ENCODE data around the gene MC1R.
"Not testable (repeated sequence)": the region's sequence is repeated elsewhere in the genome, so short reads cannot be mapped to it uniquely, and the experiment has no call there.

Gene MC1R

DNA sequence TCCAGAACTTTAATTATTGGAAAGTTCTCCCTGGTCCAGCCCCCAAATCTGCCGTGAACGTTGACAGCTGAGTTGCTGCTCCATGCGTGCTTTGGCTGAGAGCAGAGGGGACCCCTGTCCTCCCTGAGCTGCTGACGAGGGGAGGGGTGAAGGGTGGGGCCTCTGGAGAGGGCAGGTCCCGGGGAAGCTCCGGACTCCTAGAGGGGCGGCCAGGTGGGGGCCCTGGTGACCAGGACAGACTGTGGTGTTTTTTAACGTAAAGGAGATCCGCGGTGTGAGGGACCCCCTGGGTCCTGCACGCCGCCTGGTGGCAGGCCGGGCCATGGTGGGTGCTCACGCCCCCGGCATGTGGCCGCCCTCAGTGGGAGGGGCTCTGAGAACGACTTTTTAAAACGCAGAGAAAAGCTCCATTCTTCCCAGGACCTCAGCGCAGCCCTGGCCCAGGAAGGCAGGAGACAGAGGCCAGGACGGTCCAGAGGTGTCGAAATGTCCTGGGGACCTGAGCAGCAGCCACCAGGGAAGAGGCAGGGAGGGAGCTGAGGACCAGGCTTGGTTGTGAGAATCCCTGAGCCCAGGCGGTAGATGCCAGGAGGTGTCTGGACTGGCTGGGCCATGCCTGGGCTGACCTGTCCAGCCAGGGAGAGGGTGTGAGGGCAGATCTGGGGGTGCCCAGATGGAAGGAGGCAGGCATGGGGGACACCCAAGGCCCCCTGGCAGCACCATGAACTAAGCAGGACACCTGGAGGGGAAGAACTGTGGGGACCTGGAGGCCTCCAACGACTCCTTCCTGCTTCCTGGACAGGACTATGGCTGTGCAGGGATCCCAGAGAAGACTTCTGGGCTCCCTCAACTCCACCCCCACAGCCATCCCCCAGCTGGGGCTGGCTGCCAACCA lies at the start of gene MC1R:
MC1R (plus strand) TSS at position 410 of the 895 bp plus-strand sequence; CDS start at position 807, 397 bp downstream.
- DNase-seq, result peak; percentile 29

DNA sequence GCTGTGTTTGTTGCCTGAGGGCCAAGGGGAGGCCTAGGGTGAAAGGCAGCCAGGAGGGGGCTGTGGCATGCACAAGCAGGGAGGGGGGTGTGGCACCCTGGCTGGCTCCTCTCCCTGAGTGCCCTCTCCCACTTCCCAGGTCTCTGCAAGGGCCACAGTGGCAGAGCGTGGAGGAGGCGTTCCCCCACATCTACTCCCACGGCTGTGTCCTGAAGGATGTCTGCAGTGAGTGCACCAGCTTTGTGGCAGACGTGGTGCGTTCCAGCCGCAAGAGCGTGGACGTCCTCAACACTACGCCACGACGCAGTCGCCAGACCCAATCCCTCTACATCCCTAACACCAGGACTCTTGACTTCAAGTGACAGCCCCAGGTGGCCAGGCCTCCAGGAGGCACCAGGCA lies 48.8 kb upstream of the MC1R start:
- DNase-seq, result no peak

DNA sequence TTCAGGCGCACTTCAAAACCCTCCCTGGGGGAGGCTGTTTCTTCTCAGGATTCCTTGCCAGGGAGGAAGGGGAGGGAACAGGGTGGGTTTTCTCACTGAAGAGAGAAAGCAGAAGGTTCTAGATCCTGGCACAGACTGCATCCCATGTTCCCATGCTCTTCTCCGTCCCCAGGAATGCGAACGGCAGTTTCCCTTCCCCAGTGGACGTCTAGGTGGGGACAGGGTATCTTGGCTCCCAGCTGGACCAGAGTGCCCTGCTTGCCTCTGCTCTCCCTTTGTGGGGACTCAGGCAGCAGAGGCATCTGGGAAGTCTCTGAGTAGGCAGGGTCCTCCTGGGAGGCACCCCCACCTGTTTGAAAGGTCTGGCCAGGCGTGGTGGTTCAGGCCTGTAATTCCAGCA lies 48.2 kb upstream of the MC1R start:
- no peak for DNase-seq

DNA sequence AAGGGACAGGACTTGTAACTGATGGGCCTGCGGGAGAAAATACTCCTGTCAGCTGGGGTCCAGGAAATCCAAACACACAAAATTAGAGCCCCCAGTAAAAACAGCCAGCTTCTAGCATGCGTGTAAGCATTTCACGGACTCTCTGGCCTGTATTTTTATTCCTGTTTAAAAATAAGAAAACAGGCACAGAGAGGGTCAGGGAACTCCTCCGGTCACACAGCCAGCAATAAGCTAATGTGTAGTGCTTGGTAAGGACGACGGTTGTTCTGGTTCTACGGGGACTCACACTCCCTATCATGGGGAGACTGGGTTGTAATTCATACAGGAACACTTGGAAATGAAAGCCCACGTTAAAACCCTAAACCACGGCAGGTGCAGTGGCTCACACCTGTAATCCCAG lies 46.8 kb upstream of the MC1R start:
- DNase-seq, result no peak

DNA sequence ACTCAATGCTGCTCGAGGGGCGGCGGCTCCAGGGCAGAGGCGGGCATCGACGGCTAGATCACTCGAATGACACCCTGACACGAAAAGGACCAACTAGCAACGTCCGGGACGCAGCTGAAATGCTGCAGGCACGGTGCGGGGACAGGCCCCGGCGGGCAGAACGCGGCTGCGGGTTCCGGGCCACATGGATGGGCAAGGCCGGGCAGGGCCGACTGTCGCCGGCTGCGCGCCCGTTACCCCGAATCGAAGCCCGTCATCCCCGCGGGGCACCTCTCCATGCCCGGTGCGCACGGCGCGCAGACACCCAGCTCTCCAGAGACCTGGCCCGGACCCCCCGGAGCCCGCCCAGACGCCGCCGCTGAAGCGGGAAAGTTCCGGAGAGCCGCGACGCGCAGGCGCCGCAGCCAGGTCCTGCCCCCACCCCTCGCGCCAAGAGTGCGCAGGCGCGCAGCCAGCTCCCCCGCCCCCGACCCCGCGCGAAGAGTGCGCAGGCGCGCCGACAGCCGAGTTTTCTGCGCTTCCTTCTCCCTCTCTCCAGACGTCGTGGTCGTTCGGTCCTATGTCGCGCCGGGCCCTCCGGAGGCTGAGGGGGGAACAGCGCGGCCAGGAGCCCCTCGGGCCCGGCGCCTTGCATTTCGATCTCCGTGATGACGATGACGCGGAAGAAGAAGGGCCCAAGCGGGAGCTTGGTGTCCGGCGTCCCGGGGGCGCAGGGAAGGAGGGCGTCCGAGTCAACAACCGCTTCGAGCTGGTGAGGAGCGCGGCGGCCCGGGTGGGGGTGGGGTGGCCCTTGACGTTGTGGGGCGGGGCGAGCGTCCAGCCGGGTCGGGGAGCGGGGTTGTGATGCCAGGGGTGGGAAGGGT lies 45.3 kb upstream of the MC1R start, which contains the start of gene TCF25:
TCF25 (plus strand) TSS at position 484 of the 863 bp plus-strand sequence; CDS start at position 560, 76 bp downstream.
- DNase-seq, result peak; percentile 92

DNA sequence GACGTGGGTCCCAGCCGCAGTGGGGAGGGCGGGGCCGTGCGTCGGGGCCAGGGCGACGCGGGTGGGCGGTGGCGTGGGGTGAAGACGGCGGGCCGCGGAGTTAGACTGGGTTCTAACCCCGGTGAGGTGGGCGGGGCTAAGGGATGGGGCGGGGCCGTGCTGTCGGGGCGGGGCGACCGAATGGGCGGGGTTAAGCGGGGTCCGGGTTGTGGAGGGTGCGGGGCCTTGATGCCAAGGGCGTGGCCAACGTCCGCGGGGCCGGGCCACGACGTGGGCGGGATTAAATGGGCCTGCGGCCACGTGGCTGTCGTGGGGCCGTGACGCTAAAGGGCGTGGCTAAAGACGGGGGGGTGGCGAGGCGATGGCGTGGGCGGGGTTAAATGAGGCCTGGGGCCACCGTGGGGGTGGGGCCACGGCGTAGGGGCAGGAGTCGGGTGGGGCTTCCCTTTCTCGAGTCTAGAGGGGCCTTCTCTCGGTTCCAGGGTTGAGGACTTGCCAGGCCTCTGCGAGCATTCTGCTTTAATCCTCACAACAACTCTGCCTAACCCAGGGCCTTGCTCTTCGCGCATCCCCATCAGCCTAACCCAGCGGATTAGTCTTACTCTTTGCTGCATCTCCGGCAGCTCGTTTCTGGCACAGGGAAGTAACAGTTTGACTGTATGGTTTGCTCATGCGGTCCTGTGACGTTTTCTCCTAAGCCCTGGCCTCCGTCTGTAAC lies 44.5 kb upstream of the MC1R start:
- DNase-seq, result peak; percentile 93

DNA sequence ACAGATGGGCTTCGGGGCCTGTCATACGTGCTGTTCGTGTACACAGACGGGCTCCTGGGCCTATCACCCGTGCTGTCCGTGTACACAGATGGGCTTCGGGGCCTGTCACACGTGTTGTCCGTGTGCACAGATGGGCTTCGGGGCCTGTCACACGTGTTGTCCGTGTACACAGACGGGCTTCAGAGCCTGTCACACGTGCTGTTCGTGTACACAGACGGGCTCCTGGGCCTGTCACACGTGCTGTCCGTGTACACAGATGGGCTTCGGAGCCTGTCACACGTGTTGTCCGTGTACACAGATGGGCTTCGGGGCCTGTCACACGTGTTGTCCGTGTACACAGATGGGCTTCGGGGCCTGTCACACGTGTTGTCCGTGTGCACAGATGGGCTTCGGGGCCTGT lies 39.5 kb upstream of the MC1R start:
- DNase-seq, result not testable (repeated sequence)

DNA sequence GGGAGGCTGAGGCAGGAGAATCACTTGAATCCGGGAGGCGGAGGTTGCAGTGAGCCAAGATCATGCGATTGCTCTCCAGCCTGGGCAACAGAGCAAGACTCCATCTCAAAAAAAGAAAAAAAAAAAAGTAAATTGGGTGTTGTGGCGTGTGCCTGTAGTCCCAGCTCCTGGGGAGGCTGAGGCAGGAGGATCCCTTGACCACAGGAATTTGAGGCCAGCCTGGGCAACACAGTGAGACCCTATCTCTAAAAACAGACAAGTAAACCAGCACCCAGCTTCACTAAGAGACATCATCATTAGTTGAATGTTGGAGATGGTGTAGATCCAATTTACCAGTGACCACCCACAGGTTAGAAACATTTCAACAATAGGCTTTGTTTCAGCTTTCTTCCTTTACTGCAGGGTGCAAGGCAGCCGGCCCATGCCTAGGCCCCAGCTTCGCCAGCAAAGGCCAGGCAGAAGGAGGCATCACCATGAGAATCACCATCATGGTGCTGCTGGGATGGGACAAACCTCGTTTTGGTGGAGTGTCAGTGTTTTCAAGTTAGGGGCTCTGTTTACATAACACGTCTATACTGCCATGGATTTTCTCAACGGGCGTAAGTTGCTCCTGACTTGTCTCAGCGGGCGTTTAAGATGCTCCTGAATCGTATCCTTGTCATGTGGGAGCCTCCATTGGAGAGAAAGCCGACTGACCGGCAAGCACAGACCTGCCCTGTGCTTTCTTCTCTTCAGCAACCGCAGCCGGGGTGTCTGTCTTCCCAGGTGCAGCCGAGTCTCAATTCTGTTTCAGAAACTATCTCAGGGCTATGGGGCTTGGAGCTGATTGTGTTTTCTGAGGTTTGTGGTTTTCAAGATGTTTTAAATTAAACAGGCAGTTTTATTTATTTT lies 37.9 kb upstream of the MC1R start:
- DNase-seq, result no peak

DNA sequence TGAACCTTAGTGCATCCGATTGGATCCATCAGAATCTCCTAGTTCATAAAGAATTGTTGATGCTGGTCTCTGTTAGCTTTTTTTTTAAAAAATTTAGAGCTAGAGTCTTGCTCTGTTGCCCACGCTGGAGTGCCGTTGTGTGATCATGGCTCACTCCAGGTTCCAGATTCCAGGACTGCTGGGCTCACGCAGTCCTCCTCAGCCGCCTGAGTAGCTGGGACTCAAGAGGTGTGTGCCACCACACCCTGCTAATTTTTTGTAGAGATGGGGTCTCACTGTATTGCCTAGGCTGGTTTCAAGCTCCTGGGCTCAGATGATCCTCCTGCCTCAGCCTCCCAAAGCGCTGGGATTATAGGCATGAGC lies 37.3 kb upstream of the MC1R start:
- no peak for DNase-seq

DNA sequence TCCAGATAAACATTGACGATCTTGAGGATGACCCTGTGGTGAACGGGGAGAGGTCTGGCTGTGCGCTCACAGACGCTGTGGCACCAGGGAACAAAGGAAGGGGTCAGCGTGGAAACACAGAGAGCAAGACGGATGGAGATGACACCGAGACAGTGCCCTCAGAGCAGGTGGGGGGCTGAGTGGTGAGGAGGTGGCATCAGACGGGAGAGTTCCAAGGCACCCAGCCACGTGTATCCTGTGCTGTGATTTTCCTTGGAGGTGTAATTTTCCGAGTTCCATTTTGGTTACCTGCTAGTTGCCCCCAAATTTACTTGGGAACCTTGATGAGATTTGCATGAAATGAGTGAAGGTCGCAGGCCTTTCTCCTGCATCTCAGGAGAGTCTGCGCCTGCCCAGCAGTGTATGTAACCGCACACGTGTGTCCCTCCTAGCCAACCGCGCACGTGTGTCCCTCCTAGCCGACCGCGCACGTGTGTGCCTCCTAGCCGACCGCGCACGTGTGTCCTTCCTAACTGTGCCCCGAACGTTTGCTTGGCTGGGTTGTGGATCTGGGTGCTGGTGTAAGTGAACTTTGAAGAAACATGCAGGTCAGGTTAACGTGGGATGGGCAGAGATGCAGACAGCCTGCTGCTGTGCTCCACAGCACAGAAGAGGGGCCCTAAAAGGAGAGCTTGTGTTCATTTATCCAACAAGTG lies 35.2 kb upstream of the MC1R start:
- no peak for DNase-seq

DNA sequence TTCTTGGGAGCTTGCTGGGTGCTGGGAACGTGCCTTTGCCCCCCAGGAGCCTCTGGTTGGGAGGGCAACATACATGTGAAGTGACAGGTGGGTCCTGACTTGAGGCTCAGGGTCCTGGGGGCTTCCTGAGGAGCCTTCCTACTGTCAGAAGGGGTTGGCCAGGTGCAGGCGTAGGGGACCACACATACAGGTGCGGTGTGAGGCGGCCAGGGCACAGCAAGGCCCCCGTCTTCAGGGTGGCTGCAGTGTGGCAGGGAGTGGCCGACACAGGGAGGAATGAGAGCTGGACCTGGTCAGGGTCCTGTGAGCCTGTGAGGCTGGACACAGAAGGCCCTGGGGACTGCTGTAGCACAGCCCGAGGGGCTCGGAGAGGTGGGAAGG lies 34.6 kb upstream of the MC1R start:
- DNase-seq, result no peak

DNA sequence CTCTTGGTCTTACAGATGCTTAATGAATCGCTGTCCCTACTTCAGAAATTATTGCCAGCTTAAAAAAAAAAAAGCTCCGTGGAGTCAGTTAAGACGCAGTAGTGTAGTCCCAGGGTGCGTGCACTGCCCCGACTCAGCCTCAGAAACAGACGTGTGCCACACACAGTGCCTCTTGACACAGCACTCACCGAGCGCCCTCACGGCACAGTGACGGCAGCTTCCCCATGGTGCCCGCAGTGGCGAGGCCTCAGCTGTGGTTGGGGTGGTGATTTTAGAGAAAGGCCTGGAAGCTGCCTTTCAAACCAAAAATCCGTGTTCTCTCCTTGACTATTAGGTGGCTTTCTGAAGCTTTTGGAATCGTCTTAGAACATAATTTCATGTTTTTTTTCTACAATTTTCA lies 31.4 kb upstream of the MC1R start:
- no peak for DNase-seq

DNA sequence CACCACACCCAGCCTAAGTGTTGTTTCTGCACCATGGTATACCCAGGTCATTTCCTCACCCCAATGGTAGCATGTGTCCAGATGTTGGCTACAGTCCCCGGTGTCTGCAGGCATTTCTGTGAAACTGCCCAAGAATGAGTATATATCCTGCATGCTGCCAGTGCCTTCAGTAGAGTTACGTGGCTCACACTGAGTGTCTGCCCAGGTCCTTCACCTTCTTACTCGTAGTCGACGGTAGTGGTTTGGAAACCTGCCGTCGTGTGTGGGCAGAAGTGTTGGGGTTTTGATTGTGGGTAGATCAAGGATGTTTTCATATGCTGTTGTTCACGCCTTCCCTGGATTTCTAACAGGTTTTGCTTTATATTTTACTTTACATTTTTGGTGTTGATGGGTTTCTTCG lies 28.5 kb upstream of the MC1R start:
- DNase-seq, result no peak

DNA sequence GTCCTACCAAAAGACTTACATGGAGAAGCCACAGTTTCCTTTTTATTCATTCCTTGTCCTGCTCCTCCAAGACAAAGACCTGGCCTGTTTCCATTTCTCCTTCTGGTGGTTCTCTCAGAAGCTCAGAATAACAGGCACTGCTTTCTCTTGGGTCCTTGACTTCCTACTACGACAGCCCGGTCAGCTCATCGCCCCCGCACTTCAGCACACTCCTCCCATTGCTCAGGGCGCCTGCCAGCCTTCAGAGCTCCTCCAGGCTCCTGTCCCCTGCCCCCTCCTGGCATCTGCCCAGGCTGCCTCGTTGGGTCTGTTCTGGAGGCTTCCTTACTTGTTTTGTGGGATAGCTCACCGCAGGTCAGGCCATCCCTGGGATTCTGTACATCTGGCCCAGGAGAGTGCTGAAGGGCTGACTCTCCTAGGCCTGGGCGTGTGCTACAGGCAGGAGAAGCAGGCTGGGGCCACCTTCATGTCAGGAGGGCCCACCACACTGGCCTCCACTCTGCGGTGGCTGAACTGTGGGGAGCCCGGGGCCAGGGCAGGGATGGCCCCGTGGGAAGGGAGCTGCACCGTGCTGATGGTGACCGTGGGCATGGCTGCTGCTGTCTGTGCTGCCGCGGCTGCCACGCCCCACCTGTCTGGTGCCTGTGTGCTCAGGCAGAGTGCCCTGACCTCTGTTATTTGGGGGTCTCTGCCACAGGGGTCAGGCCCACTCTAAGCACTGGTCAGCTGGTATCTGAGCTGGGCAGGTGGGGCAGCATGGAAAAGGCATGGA lies 27.6 kb upstream of the MC1R start:
- DNase-seq, result no peak

DNA sequence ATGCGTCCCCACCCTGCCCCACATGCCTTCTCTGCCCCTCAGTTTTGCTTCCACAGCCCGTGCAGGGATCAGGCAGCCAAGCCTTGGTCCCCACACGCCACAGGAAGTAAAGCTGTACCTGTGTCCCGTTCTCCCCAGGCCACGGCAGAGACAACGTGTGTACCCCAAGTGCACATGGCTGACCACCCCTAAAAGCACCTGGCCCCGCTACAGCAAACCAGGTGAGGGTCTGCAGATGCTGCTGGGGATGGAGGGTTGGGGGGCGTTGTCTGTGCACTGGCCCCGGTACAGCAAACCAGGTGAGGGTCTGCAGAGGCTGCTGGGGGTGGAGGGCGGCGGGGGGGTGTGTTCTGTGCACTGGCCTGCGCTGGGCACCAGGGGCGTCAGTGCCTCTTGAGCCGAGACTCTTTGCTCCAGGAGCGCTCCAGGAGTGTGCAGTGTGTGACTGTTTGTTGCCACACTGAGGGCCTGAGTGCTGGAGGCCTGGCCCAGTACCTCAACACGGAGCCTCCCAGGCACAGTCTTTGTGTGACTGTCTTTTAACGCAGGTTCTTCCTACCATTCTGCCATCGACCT lies 26.5 kb upstream of the MC1R start:
- no peak for DNase-seq

DNA sequence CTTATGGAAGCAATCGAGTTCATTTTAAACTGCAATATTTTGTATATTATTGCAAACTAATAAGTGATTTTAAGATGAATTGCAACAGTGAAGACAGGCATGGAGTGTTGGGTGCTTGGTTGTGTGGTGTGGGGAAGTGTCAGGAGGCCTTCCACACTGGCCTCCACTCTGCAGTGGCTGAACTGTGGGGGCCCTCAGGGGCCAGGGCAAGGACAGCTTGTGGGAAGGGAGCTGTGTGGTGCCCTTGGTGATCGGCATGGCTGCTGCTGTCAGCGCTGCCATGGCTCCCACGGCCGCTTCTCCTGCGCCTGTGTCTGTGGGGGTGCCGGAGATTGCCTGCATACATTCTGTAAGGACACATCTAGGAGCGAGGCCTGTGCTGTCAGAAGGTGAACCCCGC lies 26.0 kb upstream of the MC1R start:
- no peak for DNase-seq

DNA sequence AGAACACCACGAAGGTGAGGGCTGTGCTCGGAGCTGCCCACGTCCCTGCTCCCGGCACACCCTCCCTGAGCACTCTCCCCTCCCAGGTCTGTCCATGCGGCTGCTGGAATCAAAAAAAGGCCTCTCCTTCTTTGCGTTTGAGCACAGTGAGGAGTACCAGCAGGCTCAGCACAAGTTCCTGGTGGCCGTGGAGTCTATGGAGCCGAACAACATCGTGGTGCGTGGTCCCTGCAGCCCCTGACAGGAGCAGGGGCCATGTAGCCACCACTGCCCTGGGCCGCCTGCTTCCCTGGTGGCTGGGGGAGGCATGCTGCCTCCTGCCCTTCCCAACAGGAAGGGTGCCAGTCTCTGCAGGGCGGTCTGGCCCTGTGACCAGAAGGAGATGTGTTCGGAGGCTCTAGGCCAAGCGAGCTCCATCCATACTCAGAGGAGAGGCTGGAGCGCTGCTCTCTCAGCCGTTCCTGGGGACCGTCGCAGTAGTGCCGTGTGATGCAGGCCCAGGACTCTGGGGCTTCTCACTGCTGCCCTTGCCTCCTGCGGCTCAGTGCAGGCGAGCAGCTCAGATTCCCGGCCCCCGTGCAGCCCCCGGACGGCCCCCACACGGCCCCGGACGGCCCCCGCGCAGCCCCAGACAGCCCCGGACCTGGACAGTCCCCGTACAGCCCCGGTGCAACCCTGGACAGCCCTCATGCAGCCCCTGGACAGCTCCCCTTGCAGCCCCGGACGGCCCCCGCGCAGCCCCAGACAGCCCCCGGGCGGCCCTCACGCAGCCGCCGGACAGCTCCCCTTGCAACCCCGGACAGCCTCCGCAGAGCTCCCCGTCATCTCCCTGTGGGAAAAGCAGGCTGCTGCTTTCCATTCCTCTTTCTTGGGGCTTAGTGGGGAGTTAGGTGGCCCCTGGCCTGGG lies 24.8 kb upstream of the MC1R start:
- DNase-seq, result no peak

DNA sequence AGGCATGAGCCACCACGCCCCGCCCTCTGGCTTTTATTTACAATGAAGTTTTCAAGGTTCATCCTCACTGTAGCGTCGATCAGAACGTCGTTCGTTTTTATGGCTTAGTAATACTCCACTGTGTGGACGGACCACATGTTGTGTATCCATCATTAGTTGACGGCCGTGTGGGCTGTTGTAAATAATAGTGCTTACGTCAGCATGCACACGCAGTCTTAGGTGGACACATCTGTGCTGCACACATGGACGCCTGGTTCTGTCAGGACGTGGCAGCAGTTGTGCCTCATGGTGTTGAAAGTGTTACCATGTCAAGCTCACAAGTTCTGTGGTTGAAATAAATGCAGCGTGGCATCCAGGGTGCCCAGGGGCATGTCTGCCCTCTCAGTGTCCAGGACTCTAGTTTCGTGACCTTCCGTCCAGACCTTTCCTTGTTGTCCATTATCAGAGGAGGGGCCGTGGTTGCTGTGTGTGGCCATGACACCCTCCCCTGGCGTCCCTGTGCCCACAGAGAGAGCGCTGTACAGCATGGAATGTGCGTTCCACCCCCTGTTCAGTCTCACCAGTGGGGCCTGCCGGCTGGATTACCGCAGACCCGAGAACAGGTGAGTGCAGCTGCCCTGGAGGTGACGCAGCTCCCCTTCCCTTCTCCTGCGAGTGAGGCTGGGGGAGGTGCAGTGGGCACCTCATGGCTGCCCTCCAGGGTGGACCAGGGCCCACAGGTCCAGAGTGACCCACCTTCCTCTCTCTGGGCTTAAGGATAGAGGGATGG lies 23.0 kb upstream of the MC1R start:
- no peak for DNase-seq
